ENCODE results near the gene SMAD6.

Gene SMAD6

DNA sequence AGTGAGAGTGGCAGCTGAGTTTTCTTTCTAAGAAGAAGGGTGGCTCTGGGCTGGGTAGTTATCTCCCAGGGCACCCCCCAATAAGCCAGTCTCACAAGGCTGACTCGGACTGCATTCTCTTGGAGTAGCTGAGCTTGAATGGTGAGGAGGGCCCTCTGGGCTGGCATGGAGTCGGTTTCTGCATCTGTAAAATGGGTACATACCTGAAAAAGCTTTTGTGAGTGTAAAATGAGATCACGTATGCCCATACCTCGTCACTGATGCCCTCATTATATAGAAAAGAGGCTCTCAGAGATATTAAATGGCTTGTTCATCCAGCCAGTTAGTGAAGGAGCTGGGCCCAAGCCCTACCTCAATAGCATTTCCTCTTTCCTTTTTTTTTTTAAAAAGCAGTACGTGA lies 41.2 kb downstream of the SMAD6 start:
- no peak overlapping the region for H2AFZ ChIP-seq (ENCODE audit: low read length)

DNA sequence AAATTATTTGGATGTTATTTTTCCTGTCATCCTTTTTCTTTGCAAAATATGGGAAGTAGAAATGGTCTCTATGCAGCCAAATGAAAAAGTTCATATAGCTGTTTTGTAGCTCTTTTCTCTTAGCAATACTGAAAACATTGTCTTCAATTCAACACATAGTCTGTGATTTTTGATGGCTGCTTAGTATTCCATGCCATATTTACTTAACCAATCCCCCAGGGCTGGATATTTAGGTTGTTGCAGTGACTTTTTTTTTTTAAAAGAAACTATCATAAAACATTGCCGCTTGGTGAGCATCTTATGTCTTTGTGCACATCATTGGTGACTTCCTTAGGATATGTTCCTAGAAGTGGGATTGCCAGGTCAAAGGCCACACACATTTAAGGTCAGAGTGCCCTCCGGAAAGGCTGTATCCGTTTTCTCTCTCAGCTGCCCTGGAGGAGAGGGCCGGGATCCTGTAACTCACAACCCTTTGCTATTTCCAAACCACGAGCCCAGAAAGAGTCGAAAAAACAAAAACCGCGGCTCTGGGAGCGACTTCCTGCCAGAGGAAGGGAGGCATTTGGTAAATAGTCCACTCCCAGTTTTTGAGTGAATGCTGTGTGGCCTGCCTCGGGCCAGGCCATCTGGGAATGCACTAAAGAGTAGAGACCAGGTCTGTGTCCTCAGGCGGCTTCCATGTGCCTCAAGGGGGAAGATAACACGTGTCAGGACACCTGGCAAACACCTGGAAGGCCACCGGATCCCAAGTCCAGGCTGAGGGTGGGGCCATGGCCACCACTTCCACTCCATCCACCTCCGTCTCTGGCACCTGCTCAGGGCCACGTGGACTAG lies 41.9 kb downstream of the SMAD6 start:
- H3K9me3 ChIP-seq (ENCODE audit: insufficient read depth, low read depth, low read length): no peaks in the 10 kb centered on the region
- no peaks in the 10 kb centered on the region for H3K79me2 ChIP-seq (ENCODE audit: insufficient read depth, low read length)
- no peak overlapping the region for H3K4me3 ChIP-seq (ENCODE audit: low read length, poor library complexity, severe bottlenecking)
- no peak overlapping the region for H2AFZ ChIP-seq (ENCODE audit: low read length)
- H3K9ac ChIP-seq (ENCODE audit: low read depth, low read length, poor library complexity, severe bottlenecking): no peak overlapping the region
- H3K4me2 ChIP-seq (ENCODE audit: low read depth, low read length, poor library complexity, severe bottlenecking): no peak overlapping the region
- TF ChIP-seq, protein P1, sequence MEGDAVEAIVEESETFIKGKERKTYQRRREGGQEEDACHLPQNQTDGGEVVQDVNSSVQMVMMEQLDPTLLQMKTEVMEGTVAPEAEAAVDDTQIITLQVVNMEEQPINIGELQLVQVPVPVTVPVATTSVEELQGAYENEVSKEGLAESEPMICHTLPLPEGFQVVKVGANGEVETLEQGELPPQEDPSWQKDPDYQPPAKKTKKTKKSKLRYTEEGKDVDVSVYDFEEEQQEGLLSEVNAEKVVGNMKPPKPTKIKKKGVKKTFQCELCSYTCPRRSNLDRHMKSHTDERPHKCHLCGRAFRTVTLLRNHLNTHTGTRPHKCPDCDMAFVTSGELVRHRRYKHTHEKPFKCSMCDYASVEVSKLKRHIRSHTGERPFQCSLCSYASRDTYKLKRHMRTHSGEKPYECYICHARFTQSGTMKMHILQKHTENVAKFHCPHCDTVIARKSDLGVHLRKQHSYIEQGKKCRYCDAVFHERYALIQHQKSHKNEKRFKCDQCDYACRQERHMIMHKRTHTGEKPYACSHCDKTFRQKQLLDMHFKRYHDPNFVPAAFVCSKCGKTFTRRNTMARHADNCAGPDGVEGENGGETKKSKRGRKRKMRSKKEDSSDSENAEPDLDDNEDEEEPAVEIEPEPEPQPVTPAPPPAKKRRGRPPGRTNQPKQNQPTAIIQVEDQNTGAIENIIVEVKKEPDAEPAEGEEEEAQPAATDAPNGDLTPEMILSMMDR (conservative IDR thresholded peaks at IDR 0.05; ENCODE audit: low read length): no peak
- no peak for TF ChIP-seq EZH2phosphoT487 (IDR thresholded peaks at IDR 0.05; ENCODE audit: borderline replicate concordance)
- H3F3A ChIP-seq (ENCODE audit: low read depth): no peaks in the 10 kb centered on the region
- H3K9me2 ChIP-seq (replicated peaks; ENCODE audit: low read depth, low read length): no peaks in the 10 kb centered on the region
- no peaks in the 10 kb centered on the region for H3K27me3 ChIP-seq (ENCODE audit: insufficient read depth, low read length, poor library complexity, severe bottlenecking)
- no peaks in the 10 kb centered on the region for H4K20me1 ChIP-seq (ENCODE audit: insufficient read depth, low read length, poor library complexity, severe bottlenecking)
- no peaks in the 10 kb centered on the region for H3K4me1 ChIP-seq (ENCODE audit: insufficient read depth, low read length, poor library complexity, severe bottlenecking)
- no peaks in the 10 kb centered on the region for H3K36me3 ChIP-seq (ENCODE audit: insufficient read depth, low read length)

More for the DNA sequence above, 41.2 kb downstream of the SMAD6 start:
- no peaks in the 10 kb centered on the region for H3K36me3 ChIP-seq (ENCODE audit: insufficient read depth, low read length)
- no peaks in the 10 kb centered on the region for H3K9me2 ChIP-seq (replicated peaks; ENCODE audit: low read depth, low read length)
- H3K4me2 ChIP-seq (ENCODE audit: low read depth, low read length, poor library complexity, severe bottlenecking): no peak overlapping the region
- H4K20me1 ChIP-seq (ENCODE audit: insufficient read depth, low read length, poor library complexity, severe bottlenecking): no peaks in the 10 kb centered on the region
- no peaks in the 10 kb centered on the region for H3K4me1 ChIP-seq (ENCODE audit: insufficient read depth, low read length, poor library complexity, severe bottlenecking)
- H3F3A ChIP-seq (ENCODE audit: low read depth): no peaks in the 10 kb centered on the region
- H3K27me3 ChIP-seq (ENCODE audit: insufficient read depth, low read length, poor library complexity, severe bottlenecking): no peaks in the 10 kb centered on the region
- H3K9ac ChIP-seq (ENCODE audit: low read depth, low read length, poor library complexity, severe bottlenecking): no peak overlapping the region
- no peaks in the 10 kb centered on the region for H3K9me3 ChIP-seq (ENCODE audit: insufficient read depth, low read depth, low read length)
- TF ChIP-seq EZH2phosphoT487 (IDR thresholded peaks at IDR 0.05; ENCODE audit: borderline replicate concordance): no peak
- TF ChIP-seq, protein P1 (conservative IDR thresholded peaks at IDR 0.05; ENCODE audit: low read length): no peak
- H3K79me2 ChIP-seq (ENCODE audit: insufficient read depth, low read length): no peaks in the 10 kb centered on the region
- H3K4me3 ChIP-seq (ENCODE audit: low read length, poor library complexity, severe bottlenecking): no peak overlapping the region

DNA sequence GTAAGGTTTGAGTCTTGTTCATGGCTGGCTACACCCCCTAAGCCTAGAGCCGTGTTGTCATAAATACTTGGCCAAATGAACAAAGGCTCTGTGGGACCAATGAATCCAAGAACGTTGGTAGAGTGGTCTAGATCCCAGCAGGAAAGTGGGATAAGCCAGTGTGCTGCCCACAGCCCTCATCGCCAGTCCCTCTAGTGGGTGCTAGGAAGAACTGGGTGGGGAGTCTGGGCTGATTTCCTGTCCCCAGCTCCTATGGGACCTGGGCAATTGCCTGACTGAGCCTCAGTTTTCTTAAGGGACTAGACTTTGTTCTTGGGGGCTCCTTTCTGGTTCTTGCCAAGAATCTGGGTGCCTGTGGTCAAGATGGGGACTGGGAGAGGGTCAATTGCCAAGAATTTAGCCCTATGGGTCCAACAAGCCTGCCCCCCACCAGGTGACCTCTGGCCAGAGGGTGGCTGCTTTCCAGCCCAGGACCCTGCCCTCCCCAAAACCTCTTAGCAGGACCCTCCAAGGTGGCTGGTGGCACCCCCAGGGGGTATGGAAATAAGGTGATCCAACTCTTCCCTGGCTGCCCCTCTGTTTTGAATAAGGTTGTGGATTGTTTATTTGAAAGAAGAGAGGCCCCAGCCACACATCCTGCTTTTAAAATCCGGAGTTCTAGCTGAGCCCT lies 42.7 kb downstream of the SMAD6 start:
- Histone ChIP-seq H3K4me1 (ENCODE audit: insufficient read depth, low read length, poor library complexity, severe bottlenecking) (no peaks in the 10 kb centered on the region), H3K4me3 (ENCODE audit: low read length, poor library complexity, severe bottlenecking) (no peak overlapping the region), H3K36me3 (ENCODE audit: insufficient read depth, low read length) (no peaks in the 10 kb centered on the region), H2AFZ (ENCODE audit: low read length) (no peak overlapping the region), H4K20me1 (ENCODE audit: insufficient read depth, low read length, poor library complexity, severe bottlenecking) (no peaks in the 10 kb centered on the region), H3K9me3 (ENCODE audit: insufficient read depth, low read depth, low read length) (no peaks in the 10 kb centered on the region), H3K27me3 (ENCODE audit: insufficient read depth, low read length, poor library complexity, severe bottlenecking) (no peaks in the 10 kb centered on the region), H3K9me2 (replicated peaks; ENCODE audit: low read depth, low read length) (no peaks in the 10 kb centered on the region), H3F3A (ENCODE audit: low read depth) (no peaks in the 10 kb centered on the region), H3K79me2 (ENCODE audit: insufficient read depth, low read length) (no peaks in the 10 kb centered on the region), H3K4me2 (ENCODE audit: low read depth, low read length, poor library complexity, severe bottlenecking) (no peak overlapping the region), H3K9ac (ENCODE audit: low read depth, low read length, poor library complexity, severe bottlenecking) (no peak overlapping the region)
- TF ChIP-seq, protein P1 (conservative IDR thresholded peaks at IDR 0.05; ENCODE audit: low read length): no peak
- no peak for TF ChIP-seq EZH2phosphoT487 (IDR thresholded peaks at IDR 0.05; ENCODE audit: borderline replicate concordance)
